HG03060 (cell line): ENCODE data around the gene IARS1.

Experiments
- ATAC-seq: cut with Tn5 transposase; IDR thresholded peaks from one replicate; pipeline ENCODE4 v1.9.1; 2021; ENCODE audit warnings: low read depth, moderate number of reproducible peaks; ENCODE audit not compliant: unreplicated experiment

The IARS1 gene

DNA sequence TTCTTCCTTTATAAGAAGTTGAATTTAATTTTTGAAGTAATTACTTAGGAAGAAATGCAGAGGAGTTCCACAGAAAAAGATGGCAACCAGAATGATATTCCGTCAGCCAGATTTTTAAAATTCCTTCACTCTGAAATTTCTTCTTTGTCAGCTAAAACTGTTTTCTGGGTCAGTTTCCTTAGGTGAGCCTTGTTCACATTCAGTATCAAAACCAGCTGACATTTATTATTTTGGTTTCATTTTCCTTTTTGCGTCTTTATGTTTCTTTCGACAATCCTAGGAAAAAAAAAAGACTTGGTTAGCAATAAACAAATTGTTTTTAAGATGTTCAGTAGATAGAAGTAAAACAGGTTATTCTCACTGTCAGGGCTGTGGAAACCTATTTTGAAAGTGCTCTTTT lies 4.1 kb upstream of the IARS1 start:
- ATAC-seq: no peak

DNA sequence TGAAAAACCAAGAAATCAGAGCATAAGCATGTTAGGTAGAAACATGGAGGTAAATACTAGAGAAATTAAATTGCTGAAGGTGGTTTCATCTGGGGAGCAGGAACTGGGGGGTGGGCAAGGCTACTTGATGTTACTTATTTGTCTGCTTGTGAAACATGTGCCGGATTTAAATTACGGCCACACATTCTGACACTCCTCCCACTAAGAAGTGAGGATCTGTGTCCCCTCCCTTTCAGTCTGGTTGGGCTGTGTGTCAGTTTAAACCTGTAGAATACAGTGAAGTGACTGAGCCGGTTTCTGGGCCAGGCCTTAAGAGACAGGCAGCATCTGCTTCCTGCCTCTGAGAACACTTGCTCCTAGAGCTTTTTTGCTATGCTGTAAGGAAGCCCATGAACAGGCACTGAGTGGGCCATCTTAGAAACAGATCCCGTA lies 2.3 kb upstream of the IARS1 start:
- no peak for ATAC-seq

DNA sequence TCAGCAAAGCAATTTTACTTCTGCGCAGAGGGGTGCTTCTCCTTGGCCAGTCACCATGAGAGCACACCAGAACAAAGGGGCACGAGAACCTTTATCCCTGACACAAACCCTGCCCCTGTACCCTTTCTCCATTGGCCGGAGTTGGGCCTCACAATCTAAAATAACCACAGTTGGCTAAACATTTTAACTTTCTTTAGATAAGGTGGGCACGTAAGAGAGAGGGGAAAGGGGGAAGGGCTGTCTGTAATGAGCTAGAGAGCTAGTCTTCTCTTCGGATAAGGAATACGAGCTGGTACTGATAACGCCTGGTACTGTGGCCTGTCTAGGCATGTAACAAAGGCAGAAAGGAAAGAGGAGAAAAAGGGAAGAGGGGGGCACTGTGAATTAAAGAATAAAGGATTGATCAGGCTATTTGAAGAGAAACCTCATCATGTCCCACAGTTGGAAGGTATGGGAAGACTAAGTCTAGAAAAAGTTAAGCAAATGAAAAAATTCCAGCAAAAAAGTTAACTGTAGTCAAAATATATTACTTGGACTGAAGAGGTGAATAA lies 1.8 kb upstream of the IARS1 start:
- ATAC-seq: no peak

DNA sequence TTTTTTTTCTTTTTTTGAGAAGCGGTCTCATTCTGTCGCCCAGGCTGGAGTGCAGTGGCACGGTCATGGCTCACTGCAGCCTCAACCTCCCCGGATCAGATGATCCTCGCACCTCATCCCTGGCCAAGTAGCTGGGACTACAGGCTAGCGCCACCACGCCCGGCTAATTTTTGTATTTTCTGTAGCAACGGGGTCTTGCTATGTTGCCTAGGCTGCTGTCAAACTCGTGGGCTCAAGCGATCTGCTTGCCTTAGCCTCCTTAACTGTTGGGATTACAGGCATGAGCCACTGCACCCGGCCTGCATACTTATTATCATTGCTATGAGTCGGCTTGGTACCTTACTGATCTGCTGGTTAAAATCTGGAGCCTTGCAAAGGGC lies 790 bp upstream of the IARS1 start:
- ATAC-seq: no peak

DNA sequence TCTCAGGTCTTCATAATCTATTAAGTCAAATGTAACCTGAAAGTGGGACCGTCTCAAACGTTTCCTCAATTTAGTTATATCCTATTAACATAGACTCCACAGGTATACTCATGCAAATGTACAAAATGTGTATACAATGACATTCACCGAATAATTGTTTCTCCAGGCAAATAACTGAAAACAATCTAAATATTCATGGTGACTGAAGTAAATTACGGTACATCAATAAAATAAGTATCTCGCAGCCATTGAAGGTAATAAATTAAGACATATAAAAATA lies 482 bp downstream of the IARS1 start:
- no peak for ATAC-seq

DNA sequence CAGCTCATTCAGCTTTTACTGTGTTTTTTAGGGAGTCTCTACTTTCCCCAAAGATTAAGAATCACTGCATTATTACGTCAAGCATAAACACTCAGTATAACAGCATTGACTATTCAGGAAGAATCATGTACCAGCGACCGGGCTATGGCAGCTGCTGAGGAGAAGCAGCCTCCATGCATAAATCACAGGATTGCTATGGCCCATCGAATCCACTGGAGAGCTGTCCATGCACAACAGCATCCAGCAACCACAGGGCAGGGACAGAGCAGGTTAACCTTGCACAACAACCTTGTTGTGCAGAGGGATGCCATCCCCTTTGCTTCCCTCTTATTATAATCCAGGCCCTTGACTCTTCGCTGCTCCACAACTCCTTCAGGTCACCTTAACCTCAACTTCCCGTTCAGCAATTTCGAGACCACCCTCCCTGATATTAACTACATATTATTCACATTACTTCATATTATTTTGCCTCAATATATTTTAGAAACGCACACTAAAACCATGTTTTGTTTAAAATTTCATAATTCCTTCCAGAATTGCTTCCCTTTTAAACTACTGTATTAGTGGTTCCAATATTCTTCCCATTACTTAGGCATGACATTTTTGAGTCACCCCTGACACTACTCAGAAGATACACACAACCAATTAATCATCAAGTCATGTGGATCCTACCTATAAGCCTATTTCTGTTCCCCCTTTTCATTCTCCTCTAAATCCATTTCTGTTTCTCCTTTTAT lies 991 bp downstream of the IARS1 start:
- ATAC-seq: no peak

DNA sequence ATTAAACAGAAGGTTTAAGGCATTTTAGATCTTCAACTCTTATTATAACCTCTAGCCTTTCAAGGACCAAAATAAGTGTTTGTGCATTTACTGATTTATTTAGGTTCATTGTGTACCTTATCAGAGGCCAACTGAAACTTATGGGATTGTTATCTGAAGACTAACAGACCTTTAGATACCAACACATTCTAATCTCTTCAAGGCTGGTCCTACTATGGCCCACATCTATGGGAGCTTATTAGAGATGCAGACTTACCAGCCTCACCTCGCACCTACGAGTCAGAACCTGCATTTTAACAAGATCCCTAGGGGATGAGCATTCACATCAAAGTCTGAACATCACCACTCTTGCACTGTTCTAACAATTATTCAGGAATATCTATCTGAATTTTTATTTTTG lies 1.9 kb downstream of the IARS1 start:
- ATAC-seq: no peak

DNA sequence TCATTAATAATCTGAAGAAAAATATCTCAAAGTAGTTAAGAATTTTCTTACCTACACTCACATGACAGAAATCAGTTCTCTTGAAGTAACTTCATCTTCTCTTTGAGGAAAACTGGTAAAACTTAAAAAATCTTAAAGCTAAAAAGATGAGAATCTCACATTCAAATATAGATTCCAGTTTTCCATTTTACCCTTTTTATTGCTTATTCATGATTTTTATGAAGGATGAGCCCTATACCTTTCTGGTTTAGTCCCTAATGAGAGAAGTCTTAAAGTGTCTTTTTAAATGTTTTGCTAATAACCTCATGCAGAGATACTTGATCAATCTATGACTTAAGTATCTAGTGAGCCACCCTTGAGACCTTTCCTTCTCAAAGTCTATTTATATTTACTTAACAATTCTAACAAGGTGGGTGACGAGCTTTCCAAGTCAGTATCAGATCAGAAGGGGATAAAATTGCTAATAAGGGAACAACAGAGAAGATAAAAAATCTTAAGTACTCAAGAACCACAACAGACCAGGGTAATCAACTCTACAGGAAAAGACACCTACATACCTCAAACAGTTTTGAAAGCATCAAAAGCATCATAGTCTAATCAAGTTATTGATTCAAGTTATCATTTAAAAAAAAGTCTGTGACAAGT lies 2.6 kb downstream of the IARS1 start:
- ATAC-seq: no peak

DNA sequence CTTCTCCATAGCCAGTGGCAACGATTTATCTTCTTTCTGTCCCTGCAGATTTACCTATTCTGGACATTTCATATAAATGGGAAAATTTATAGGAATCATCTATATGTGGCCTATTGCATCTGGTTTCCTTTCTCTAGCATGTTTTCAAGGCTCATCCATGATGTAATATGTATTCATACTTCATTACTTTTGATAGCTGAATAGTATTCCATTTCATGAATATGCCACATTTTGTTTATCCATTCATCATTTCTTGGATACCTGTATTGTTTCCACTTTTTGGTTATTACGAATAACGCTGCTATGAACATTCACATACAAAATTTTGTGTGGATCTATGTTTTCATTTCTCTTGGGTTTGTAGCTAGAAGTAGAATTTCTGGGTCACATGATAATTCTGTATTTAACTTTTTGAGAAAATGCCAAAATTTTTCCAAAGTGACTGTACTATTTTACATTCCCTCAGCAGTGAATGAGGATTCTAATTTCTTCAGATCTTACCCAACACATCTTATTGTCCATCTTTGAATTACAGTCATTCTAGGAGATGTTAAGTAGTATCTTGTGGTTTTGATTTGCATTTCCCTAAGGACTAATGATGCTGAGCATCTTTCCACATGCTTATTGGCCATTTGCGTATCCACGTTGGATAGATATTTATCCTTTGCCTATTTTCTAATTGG lies 3.6 kb downstream of the IARS1 start:
- no peak for ATAC-seq

DNA sequence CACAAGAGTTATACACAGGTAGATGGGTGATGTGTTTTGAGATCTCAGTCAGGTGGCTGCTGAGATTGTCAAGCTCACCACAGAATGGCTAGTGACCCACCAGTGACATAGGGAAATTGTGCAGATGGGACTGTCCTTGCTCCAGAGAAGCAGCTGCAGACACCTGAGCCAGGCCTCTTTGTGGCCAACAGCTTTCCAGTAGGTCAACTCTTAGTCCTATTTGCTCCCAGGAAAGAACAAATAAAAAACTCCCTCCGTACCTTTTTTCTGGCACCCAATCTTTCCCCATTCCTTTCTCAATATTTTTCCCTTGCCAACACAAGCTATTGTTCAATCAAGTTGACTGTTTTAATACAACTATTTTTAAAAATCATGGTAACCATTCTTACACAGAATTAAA lies 14.2 kb downstream of the IARS1 start:
- no peak for ATAC-seq

DNA sequence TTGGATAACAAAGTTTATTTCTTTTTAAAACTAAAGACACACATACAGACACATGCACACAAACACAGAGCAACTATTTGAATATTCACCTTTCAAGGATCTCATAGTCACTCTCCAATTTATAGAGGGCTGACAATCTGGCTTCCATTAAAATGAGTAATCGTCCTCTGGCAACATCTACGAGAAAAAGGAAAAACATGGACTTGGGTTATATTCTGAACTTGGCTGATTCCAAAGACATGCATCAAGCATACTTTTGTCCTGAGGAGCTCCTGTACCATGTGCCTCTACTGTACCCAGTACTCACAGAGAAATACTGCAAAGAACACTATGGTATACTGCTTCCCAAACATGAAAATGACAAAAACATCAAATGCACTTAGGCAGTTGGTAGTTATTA lies 15.4 kb downstream of the IARS1 start:
- ATAC-seq: no peak

DNA sequence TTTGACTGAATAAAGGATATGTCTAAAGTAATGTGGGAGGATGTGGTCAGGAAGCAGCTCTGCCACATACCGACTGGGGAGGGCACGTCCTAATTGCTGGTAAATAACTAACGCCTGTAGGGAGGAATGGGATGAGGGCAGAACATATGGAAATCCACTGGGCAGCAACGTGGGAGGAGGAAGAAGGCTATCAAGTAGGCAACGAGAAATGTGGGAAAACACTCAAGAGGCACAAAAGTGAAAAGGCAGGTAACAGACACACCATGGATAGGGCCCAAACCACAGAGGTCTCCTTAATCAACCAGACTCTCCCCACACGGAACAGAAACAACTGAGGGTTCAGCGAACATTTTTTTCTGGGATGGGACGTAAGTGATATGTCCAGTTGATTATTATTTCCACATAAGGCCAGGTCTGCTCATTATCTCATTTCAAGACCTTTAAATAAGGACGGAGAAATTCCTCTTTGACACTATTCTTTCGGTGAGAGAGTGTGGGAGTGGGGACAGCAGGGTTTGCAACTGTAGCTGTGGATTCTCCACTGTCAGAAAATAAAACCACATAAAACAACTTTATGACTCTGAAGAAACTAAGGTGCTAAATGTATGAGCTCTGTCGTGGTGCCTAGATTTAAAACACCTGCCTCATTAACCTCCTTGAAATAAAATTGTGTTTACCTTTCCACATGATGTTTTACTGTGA lies 17.0 kb downstream of the IARS1 start:
- no peak for ATAC-seq

DNA sequence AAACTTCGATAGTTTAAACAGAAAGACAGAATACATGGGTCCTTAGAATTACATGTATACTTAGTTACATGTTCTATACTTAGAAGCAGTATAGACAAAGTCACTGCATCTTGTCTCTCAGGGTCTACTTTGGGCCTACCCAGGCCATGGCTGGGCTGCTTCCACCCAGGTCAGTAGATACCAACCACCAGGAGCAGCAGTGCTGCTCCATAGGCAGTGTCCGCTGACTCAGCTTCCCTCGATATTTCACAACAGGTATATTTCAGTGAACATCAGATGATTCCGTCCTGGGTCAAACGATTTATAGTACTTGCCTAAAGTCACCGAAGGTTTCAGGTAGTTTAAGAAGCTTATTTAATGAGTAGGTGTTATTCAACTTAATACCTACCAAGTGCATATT lies 18.0 kb downstream of the IARS1 start:
- no peak for ATAC-seq

DNA sequence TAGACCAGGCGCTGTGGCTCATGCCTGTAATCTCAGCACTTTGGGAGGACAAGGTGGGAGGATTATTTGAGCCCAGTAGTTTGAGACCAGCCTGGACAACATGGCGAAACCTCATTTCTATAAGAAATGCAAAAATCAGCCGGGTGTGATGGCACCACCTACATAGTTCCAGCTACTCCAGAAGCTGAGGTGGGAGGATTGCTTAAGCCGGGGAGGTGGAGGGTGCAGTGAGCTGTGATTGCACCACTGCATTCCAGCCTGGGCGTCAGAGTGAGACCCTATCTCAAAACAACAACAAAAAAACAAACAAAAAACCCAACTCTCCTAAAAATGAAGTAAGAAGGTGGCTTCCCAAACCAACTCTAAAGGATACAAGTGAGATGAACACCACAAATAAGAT lies 23.0 kb downstream of the IARS1 start:
- no peak for ATAC-seq

DNA sequence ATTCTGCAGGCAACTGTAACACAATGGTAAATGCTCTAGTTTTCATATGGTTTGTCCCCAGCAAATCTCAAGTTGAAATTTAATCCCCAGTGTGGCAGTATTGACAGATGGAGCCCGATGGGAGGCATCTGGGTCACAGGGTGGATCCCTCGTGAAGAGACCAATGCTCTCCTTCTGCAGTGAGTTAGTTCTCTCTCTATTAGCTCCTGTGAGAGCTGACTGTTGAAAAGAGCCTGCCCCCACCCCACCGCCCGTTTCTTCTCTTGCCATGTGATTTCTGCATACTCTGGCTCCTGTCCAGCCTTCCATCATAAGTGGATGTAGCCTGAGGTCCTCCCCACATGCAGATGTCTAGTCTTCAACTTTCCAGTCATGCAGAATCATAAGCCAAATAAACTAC lies 27.0 kb downstream of the IARS1 start:
- no peak for ATAC-seq

DNA sequence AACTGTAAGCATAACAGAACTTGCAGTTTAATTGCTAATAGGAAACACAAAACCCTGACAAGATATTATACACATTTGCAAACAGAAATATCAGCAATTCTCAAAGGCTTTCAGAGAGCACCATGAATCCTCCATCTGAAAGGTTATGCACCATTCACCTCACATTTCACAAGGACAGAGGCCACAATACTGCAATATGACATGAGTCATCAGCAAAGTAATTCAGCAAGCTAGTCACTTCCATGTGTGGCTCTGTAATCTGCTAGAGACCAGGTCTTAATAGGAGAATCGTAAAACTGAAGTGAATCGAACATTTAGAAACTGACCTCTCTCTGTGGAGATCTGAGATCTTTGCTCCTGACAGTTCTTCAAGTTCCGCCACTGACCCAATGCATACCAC lies 28.3 kb downstream of the IARS1 start:
- ATAC-seq: no peak

DNA sequence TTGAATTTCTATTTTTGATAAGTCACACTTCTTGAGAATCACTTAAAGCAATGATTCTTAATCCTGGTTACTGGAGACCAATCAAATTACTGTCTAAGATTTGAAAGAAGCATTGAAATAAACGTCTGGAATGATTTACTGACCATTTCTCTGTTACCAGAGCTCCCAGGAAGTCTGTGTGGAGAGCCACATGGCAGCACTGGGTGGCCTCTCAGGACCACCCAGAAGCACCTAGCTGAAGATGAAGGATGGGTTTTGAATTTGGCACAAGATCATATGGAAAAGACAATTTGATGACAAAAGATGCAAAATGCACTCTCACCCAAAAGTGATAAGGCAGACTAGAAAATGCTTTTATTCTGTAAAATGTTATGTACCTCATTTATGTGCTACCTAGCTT lies 30.4 kb downstream of the IARS1 start:
- no peak for ATAC-seq

DNA sequence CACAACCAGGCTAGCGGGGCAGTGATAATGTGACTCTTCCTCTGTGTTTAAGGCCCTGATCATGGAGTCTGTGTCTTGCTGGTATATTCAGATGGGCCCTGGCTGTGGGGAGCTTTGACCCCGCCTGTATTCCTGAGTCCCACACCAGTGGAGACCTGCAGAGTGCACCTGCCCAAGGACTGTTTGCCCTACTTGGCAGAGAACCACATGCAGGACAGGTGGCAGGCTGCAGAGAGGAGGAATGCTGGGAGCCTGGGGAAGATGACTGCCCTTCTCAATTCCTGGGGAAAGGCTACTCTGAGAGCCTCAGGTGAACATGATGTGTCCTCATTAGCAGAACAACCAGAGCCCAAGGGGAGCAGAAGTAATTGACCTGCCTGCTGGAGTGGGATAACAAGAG lies 36.2 kb downstream of the IARS1 start:
- no peak for ATAC-seq

DNA sequence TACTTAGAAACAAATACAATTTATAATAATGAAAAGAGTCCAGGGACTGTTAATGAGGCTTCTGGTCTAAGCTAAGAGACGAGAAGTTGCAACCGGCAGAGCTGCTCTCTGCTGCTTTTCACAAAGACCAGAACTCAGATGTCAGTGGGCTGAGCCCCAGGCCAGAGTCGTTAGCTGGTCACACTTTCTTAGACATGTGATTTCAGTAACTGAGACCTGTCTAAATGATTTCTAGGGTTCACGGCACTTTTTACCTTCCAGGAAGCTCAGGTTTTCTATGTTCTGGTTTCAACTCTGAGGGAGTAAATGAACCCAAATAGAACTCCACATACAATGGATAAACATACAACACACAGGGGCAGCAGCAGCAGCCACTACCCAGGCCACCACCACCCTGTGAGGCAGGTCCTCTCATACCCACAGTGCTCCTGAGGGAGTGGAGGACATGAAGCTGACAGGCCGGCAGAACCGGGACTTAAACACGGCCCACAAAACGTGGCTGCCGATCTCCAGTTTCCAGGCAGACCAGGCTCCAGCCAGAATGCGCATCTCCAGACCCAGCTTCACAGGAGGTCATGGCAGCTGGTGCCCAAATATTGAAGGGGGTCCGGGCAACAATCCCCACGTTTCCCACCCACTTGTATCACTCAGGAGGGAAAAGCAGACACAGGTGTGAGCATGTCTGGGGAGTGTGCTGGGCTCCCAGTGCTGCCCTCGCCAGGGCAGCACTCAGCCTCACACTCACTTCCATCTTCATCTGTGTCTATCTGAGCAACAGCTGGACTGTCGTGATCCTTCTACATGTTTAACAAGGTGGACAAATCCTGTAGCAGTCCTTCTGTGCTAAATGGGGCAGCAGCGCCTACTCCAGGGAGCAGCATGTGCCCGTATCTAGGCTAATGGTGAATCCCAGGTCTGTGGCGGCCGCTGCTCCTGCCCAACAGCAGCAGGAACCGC lies 38.8 kb downstream of the IARS1 start:
- ATAC-seq: no peak

DNA sequence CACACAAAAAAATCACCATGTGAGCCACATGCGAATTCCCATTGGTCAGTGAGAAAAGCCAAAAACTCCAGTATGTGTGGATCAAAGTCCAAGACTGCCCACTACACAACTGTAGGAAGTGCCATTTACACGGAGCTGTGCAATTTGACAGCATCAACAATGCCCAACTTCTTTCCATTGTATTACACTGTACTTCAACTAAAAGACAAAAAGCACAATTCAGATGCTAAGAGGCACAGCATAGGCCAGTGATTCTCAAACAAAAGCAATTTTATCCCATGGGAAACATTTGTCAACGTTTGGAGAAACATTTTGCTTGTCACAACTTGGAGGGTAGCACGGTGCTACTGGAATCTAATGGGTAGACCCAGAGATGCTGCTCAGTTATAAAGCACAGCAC lies 39.8 kb downstream of the IARS1 start:
- ATAC-seq: no peak
